Measurements from ENCODE around the gene SLC44A1. TPM values are rescaled to one million over a fixed set of nuclear protein-coding genes. Genes with fewer than 3 reads are reported as not detected.

Gene SLC44A1
- total RNA-seq (5.8 TPM), polyA plus RNA-seq (10 to 100 TPM; 12.4 to 19.8 (median 14.7) TPM)

DNA sequence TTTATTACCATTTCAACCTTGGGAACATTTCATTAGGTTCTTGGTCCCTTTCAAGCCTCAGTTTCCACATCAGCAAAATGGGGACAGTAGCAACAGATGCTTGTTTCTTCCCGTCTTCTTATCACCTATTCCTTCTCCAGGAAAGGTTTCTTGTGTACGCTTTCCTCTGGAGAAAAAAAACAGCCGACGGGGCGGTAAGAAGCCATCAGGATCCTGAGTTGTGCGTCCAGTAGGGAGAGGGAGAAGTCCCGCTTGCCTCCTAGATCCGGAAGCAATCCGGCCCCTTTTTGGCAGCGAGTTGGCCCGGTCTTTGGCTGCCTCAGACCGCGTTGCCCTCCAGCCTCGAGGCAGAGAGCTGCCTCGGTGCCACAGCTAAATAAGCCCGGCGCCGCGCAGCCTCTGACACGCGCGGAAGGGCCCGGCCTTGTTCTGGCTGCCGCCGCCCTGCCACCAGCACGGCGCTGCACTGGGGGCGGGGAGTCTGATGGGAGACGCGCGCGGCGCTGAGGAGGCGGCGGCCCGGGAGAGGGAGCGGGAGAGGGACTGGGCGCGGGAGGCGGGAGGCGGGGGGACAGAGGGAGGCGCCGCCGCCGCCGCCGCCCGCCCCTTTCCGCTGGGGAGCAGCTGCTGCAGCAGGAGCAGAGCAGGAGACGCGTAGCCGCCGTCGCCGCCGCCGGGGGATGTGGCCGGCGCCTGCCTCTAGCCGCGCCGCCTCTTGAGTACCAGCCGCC lies at the start of gene SLC44A1:
Gene SLC44A1 (plus strand): TSS at position 649 of the 731 bp plus-strand sequence. CDS start 218 bp downstream, outside the sequence.
- peaks cover 4 to 34% (median 17%) of the 10 kb centered on the region in 4 donors for H3K4me1 Mint-ChIP-seq
- peak within 1 kb of the TSS; percentile 82 for H3K4me3 ChIP-seq (ENCODE audit: low read depth, low read length)

DNA sequence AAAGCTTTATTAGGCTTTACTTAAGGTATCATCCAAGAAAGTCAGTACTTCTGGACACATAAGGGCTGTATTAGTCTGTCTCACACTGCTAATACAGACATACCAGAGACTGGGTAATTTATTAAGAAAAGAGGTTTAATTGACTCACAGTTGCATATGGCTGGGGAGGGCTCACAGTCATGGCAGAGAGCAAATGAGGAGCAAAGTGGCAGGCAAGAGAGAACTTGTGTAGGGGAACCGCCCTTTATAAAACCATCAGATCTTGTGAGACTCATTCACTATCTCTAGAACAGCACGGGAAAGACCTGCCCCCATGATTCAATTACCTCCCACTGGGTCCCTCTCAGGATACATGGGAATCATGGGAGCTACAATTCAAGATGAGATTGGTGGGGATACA lies 49.2 kb upstream of the SLC44A1 start:
- H3K27me3 ChIP-seq (ENCODE audit: control insufficient read depth, insufficient read depth, low read length): no peaks in the 10 kb centered on the region
- Mint-ChIP-seq H3K36me3 (no peaks in the 10 kb centered on the region), H3K4me3 (no peak overlapping the region), H3K27me3 (peaks cover 5% of the 10 kb centered on the region), H3K27ac (no peak overlapping the region), H3K4me1 (no peaks in the 10 kb centered on the region), H3K9me3 (peaks cover 0 to 2% (median 0%) of the 10 kb centered on the region in 7 donors)
- no peaks in the 10 kb centered on the region for H3K9me3 ChIP-seq (ENCODE audit: control insufficient read depth in 2 of 2, low read length in 2 of 2)
- DNase-seq: no peak
- H3K27ac ChIP-seq (ENCODE audit: insufficient read depth, low read length, poor library complexity, severe bottlenecking): no peak overlapping the region
- no peak for ATAC-seq (ENCODE audit: low read depth in 2 of 2)
- H3K4me1 ChIP-seq (ENCODE audit: control insufficient read depth, insufficient read depth, low read length, poor library complexity, severe bottlenecking): no peaks in the 10 kb centered on the region
- no peaks in the 10 kb centered on the region for H3K36me3 ChIP-seq (ENCODE audit: control insufficient read depth, insufficient read depth, low read length)
- no peak overlapping the region for H3K4me3 ChIP-seq (ENCODE audit: low read depth, low read length)

More for the DNA sequence above, at the start of gene SLC44A1:
- no peaks in the 10 kb centered on the region for H3K36me3 Mint-ChIP-seq
- peak within 1 kb of the TSS; percentile 89 to 95 (median 90) for H3K4me3 Mint-ChIP-seq
- ATAC-seq (ENCODE audit: low read depth in 2 of 2): peak; percentile 90 to 92
- H3K36me3 ChIP-seq (ENCODE audit: control insufficient read depth, insufficient read depth, low read length): no peaks in the 10 kb centered on the region
- H3K27ac ChIP-seq (ENCODE audit: insufficient read depth, low read length, poor library complexity, severe bottlenecking): peak within 1 kb of the TSS; percentile 66
- peaks cover 23% of the 10 kb centered on the region for H3K4me1 ChIP-seq (ENCODE audit: control insufficient read depth, insufficient read depth, low read length, poor library complexity, severe bottlenecking)
- peaks cover 11% of the 10 kb centered on the region for H3K27me3 ChIP-seq (ENCODE audit: control insufficient read depth, insufficient read depth, low read length)
- H3K9me3 Mint-ChIP-seq: peaks cover 0 to 2% (median 0%) of the 10 kb centered on the region in 7 donors
- peaks cover 42% of the 10 kb centered on the region for H3K27me3 Mint-ChIP-seq
- H3K9me3 ChIP-seq (ENCODE audit: control insufficient read depth in 2 of 2, low read length in 2 of 2): no peaks in the 10 kb centered on the region
- peak; percentile 79 to 96 (median 86) for DNase-seq
- H3K27ac Mint-ChIP-seq: peak within 1 kb of the TSS; percentile 76 to 94 (median 92)

DNA sequence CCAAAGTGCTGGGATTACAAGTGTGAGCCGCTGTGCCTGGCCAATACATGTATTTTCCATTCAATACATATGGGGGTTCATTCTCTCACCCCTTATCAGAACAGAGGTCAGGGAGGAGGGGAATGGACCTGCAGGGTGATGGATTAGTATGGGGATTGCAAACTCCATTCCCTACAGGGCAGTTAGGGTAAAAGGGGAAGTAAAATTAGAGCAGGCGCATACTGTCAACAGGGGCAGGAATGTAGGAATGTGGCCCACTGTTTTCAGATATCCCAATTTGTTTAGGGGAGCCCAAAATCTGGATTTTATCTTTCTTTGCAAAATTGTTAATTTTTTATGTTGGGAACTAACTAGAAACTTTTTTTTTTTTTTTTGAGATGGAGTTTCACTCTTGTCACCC lies 46.4 kb upstream of the SLC44A1 start:
- no peaks in the 10 kb centered on the region for H3K36me3 Mint-ChIP-seq
- H3K27ac ChIP-seq (ENCODE audit: insufficient read depth, low read length, poor library complexity, severe bottlenecking): no peak overlapping the region

DNA sequence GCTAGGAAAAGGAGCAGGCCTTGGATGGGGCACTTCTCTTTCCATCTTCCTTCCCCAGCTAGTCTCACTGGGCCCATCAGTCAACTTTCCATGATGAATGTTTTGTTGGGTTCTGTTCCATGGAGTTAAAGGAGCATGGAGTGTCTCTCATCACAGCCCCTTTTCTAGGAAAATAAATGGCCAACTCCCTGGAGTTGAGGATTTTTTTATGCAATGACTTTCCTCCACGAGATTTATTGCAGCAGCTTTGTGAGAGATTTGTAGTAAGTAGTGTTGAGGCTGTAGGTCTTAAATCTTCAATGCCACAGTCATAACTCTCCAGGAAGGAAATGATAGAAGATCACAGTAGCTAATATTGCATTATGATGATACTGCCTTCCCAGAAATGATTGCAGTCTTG lies 45.6 kb upstream of the SLC44A1 start:
- Mint-ChIP-seq H3K4me3 (no peak overlapping the region), H3K4me1 (no peaks in the 10 kb centered on the region), H3K27ac (no peak overlapping the region), H3K27me3 (no peaks in the 10 kb centered on the region), H3K9me3 (peaks cover 0 to 2% (median 0%) of the 10 kb centered on the region in 7 donors), H3K36me3 (no peaks in the 10 kb centered on the region)
- DNase-seq: no peak
- no peaks in the 10 kb centered on the region for H3K36me3 ChIP-seq (ENCODE audit: control insufficient read depth, insufficient read depth, low read length)
- no peak overlapping the region for H3K27ac ChIP-seq (ENCODE audit: insufficient read depth, low read length, poor library complexity, severe bottlenecking)
- no peaks in the 10 kb centered on the region for H3K9me3 ChIP-seq (ENCODE audit: control insufficient read depth in 2 of 2, low read length in 2 of 2)
- no peaks in the 10 kb centered on the region for H3K27me3 ChIP-seq (ENCODE audit: control insufficient read depth, insufficient read depth, low read length)
- ATAC-seq (ENCODE audit: low read depth in 2 of 2): no peak
- no peak overlapping the region for H3K4me3 ChIP-seq (ENCODE audit: low read depth, low read length)
- no peaks in the 10 kb centered on the region for H3K4me1 ChIP-seq (ENCODE audit: control insufficient read depth, insufficient read depth, low read length, poor library complexity, severe bottlenecking)

More for the DNA sequence above, 46.4 kb upstream of the SLC44A1 start:
- Mint-ChIP-seq H3K9me3 (peaks cover 0 to 2% (median 0%) of the 10 kb centered on the region in 7 donors), H3K27me3 (no peaks in the 10 kb centered on the region), H3K4me1 (no peaks in the 10 kb centered on the region), H3K4me3 (no peak overlapping the region), H3K27ac (no peak overlapping the region)
- ATAC-seq (ENCODE audit: low read depth in 2 of 2) (no peak), DNase-seq (no peak)
- Histone ChIP-seq H3K36me3 (ENCODE audit: control insufficient read depth, insufficient read depth, low read length) (no peaks in the 10 kb centered on the region), H3K4me1 (ENCODE audit: control insufficient read depth, insufficient read depth, low read length, poor library complexity, severe bottlenecking) (no peaks in the 10 kb centered on the region), H3K27me3 (ENCODE audit: control insufficient read depth, insufficient read depth, low read length) (no peaks in the 10 kb centered on the region), H3K9me3 (ENCODE audit: control insufficient read depth in 2 of 2, low read length in 2 of 2) (no peaks in the 10 kb centered on the region), H3K4me3 (ENCODE audit: low read depth, low read length) (no peak overlapping the region)

DNA sequence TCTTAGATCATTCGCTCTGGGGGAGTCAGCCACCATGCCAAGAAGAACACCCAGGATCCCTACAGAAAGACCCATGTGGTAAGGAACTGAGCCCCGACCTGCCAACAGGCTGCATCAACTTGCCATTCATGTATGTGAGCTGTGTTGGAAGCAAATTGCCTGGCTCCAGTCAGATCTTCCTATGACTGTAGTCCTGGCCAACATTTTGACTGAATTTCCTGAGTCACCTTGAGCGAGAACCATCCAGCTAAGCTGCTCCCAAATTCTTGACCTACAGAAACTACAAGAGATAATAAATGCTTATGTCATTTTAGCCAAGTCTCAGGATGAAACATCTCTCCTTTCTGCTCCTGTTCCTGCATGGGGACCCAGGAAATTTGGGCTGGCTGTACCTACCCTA lies 40.0 kb upstream of the SLC44A1 start:
- no peaks in the 10 kb centered on the region for H3K4me1 ChIP-seq (ENCODE audit: control insufficient read depth, insufficient read depth, low read length, poor library complexity, severe bottlenecking)

DNA sequence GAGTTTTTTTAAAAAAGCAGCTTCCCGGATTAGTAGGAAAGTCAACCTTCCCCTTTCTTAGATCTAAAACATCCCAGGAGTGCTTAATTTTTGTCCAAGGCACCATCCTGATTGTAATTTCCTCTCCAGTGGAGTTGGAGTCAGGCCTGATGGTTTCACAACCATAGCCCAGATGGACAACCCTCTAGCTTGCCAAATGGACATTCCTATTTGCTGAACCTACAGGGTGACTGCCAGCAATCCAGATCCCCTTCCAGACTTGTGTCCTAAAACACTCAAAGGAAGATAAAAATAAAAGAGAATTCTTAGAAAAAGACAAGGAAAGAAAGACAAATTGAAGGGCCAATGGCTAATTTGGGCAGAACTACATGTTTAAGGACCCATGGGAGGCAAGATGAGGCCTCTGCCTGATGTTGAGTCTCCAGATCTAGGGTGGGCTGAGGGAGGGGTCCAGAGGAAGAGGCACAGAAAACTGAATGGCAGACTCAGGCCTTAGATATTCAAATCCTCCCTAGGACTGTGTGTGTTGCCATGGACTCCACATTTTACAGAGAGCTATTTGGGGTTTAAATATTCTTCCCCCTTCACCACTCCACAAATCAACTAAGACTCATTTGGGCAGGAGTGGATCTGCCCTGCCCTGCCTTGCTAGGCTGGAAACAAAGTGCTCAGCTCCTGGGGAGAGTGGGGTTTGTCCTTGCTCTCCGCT lies 38.5 kb upstream of the SLC44A1 start:
- Histone ChIP-seq H3K36me3 (ENCODE audit: control insufficient read depth, insufficient read depth, low read length) (no peaks in the 10 kb centered on the region), H3K9me3 (ENCODE audit: control insufficient read depth in 2 of 2, low read length in 2 of 2) (no peaks in the 10 kb centered on the region), H3K27ac (ENCODE audit: insufficient read depth, low read length, poor library complexity, severe bottlenecking) (no peak overlapping the region), H3K4me3 (ENCODE audit: low read depth, low read length) (no peak overlapping the region), H3K4me1 (ENCODE audit: control insufficient read depth, insufficient read depth, low read length, poor library complexity, severe bottlenecking) (no peaks in the 10 kb centered on the region), H3K27me3 (ENCODE audit: control insufficient read depth, insufficient read depth, low read length) (no peaks in the 10 kb centered on the region)
- Mint-ChIP-seq H3K27me3 (no peaks in the 10 kb centered on the region), H3K4me3 (no peak overlapping the region), H3K4me1 (no peaks in the 10 kb centered on the region), H3K27ac (no peak overlapping the region), H3K36me3 (no peaks in the 10 kb centered on the region), H3K9me3 (peaks cover 0 to 4% (median 0%) of the 10 kb centered on the region in 7 donors)
- ATAC-seq (ENCODE audit: low read depth in 2 of 2) (no peak), DNase-seq (no peak)

More for the DNA sequence above, 40.0 kb upstream of the SLC44A1 start:
- no peak for ATAC-seq (ENCODE audit: low read depth in 2 of 2)
- Mint-ChIP-seq H3K4me1 (no peaks in the 10 kb centered on the region), H3K4me3 (no peak overlapping the region), H3K27ac (no peak overlapping the region), H3K27me3 (no peaks in the 10 kb centered on the region), H3K36me3 (no peaks in the 10 kb centered on the region), H3K9me3 (peaks cover 0 to 4% (median 0%) of the 10 kb centered on the region in 7 donors)
- DNase-seq: no peak
- H3K36me3 ChIP-seq (ENCODE audit: control insufficient read depth, insufficient read depth, low read length): no peaks in the 10 kb centered on the region
- no peaks in the 10 kb centered on the region for H3K9me3 ChIP-seq (ENCODE audit: control insufficient read depth in 2 of 2, low read length in 2 of 2)
- H3K27ac ChIP-seq (ENCODE audit: insufficient read depth, low read length, poor library complexity, severe bottlenecking): no peak overlapping the region
- no peaks in the 10 kb centered on the region for H3K27me3 ChIP-seq (ENCODE audit: control insufficient read depth, insufficient read depth, low read length)
- H3K4me3 ChIP-seq (ENCODE audit: low read depth, low read length): no peak overlapping the region

DNA sequence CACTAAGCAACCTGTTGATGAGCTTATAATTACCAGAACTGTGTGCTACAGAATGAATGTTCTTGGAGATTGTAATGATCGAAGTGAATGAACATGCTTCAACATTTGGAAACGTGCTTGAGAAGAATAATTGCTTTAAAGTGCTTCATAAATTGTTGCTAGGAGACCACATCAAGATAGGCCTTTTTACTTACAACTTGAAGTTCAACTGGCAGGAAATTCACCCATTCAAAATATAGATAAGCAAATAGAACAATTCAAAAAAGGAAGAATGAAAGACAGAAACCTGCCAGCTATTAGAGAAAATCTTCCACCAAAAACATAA lies 38.0 kb upstream of the SLC44A1 start:
- H3K4me1 ChIP-seq (ENCODE audit: control insufficient read depth, insufficient read depth, low read length, poor library complexity, severe bottlenecking): no peaks in the 10 kb centered on the region
- no peaks in the 10 kb centered on the region for H3K36me3 ChIP-seq (ENCODE audit: control insufficient read depth, insufficient read depth, low read length)
- H3K27me3 Mint-ChIP-seq: no peaks in the 10 kb centered on the region
- H3K4me1 Mint-ChIP-seq: no peaks in the 10 kb centered on the region
- DNase-seq (no peak), ATAC-seq (ENCODE audit: low read depth in 2 of 2) (no peak)
- H3K4me3 Mint-ChIP-seq: no peak overlapping the region
- no peaks in the 10 kb centered on the region for H3K9me3 ChIP-seq (ENCODE audit: control insufficient read depth in 2 of 2, low read length in 2 of 2)
- no peak overlapping the region for H3K27ac Mint-ChIP-seq
- peaks cover 0 to 4% (median 0%) of the 10 kb centered on the region in 7 donors for H3K9me3 Mint-ChIP-seq
- H3K27me3 ChIP-seq (ENCODE audit: control insufficient read depth, insufficient read depth, low read length): no peaks in the 10 kb centered on the region
- H3K36me3 Mint-ChIP-seq: no peaks in the 10 kb centered on the region
- H3K27ac ChIP-seq (ENCODE audit: insufficient read depth, low read length, poor library complexity, severe bottlenecking): no peak overlapping the region
- H3K4me3 ChIP-seq (ENCODE audit: low read depth, low read length): no peak overlapping the region

Measured in CD4-positive, CD25-positive, alpha-beta regulatory T cell (primary cell).